ENCODE data around the gene CYLD.

The CYLD gene

GRCh38 chr16:50699326-50700159 lies 42.3 kb upstream of the CYLD start:
- Histone ChIP-seq H3K4me2 (ENCODE audit: low read length) (no peak overlapping the region), H3F3A (ENCODE audit: insufficient read depth, low read length) (no peaks in the 10 kb centered on the region), H3K4me1 (ENCODE audit: insufficient read depth, low read length, severe bottlenecking) (peaks cover 3% of the 10 kb centered on the region), H3K27ac (ENCODE audit: low read depth, low read length, poor library complexity, severe bottlenecking) (no peak overlapping the region), H3K27me3 (ENCODE audit: insufficient read depth, low read length) (0 out of 2 replicates have a peak, but pooled peaks cover 3% of the 10 kb centered on the region), H3K4me3 (ENCODE audit: low read depth, low read length, poor library complexity, severe bottlenecking) (no peak overlapping the region), H2AFZ (ENCODE audit: low read length) (no peak overlapping the region), H3K36me3 (ENCODE audit: insufficient read depth, low read length) (no peaks in the 10 kb centered on the region), H3K9me3 (ENCODE audit: low read length) (no peaks in the 10 kb centered on the region; the same call in 1 of the 2 replicates), H3K9me2 (ENCODE audit: low read depth, low read length) (no peaks in the 10 kb centered on the region), H3K9ac (ENCODE audit: low read length) (no peak overlapping the region), H3K79me2 (ENCODE audit: insufficient read depth, low read length) (no peaks in the 10 kb centered on the region), H4K20me1 (ENCODE audit: insufficient read depth, low read length) (no peaks in the 10 kb centered on the region)
- TF ChIP-seq, protein P1, sequence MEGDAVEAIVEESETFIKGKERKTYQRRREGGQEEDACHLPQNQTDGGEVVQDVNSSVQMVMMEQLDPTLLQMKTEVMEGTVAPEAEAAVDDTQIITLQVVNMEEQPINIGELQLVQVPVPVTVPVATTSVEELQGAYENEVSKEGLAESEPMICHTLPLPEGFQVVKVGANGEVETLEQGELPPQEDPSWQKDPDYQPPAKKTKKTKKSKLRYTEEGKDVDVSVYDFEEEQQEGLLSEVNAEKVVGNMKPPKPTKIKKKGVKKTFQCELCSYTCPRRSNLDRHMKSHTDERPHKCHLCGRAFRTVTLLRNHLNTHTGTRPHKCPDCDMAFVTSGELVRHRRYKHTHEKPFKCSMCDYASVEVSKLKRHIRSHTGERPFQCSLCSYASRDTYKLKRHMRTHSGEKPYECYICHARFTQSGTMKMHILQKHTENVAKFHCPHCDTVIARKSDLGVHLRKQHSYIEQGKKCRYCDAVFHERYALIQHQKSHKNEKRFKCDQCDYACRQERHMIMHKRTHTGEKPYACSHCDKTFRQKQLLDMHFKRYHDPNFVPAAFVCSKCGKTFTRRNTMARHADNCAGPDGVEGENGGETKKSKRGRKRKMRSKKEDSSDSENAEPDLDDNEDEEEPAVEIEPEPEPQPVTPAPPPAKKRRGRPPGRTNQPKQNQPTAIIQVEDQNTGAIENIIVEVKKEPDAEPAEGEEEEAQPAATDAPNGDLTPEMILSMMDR (IDR thresholded peaks at IDR 0.05; ENCODE audit: low read length), result no peak
- no peak for TF ChIP-seq EZH2 (IDR thresholded peaks at IDR 0.05; ENCODE audit: borderline replicate concordance, low read length)

DNA sequence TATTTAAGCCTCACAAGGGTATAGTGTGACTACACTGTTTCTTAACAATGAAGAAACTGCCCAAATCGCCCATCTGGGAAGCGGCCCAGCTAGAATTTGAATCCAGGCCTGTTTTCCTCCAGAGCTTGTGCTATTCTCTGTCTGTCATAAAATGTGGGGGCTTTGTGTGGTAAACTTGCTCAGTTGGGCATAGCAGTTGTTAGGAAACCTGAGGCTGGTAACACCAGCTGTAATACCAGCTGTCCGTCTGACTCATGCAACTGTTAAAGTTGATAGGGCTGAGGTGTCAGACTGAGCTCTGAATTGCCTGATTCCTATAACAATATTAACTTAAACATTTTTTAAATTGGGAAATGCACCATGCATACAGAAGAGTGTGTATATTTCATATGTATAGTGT lies 39.2 kb upstream of the CYLD start:
- Histone ChIP-seq H3K9me2 (ENCODE audit: low read depth, low read length) (no peaks in the 10 kb centered on the region), H3K36me3 (ENCODE audit: insufficient read depth, low read length) (no peaks in the 10 kb centered on the region), H3F3A (ENCODE audit: insufficient read depth, low read length) (no peaks in the 10 kb centered on the region), H3K9ac (ENCODE audit: low read length) (no peak overlapping the region), H3K27ac (ENCODE audit: low read depth, low read length, poor library complexity, severe bottlenecking) (no peak overlapping the region), H3K4me2 (ENCODE audit: low read length) (no peak overlapping the region), H3K27me3 (ENCODE audit: insufficient read depth, low read length) (no peaks in the 10 kb centered on the region), H3K4me1 (ENCODE audit: insufficient read depth, low read length, severe bottlenecking) (peaks cover 2% of the 10 kb centered on the region), H4K20me1 (ENCODE audit: insufficient read depth, low read length) (no peaks in the 10 kb centered on the region), H3K4me3 (ENCODE audit: low read depth, low read length, poor library complexity, severe bottlenecking) (no peak overlapping the region), H3K9me3 (ENCODE audit: low read length) (peaks cover 7% of the 10 kb centered on the region), H3K79me2 (ENCODE audit: insufficient read depth, low read length) (no peaks in the 10 kb centered on the region), H2AFZ (ENCODE audit: low read length) (no peak overlapping the region)
- TF ChIP-seq, protein P1 (IDR thresholded peaks at IDR 0.05; ENCODE audit: low read length), result no peak
- TF ChIP-seq EZH2 (IDR thresholded peaks at IDR 0.05; ENCODE audit: borderline replicate concordance, low read length), result no peak

- Histone ChIP-seq H3K27me3 (ENCODE audit: insufficient read depth, low read length) (no peaks in the 10 kb centered on the region), H2AFZ (ENCODE audit: low read length) (no peak overlapping the region), H3K4me2 (ENCODE audit: low read length) (no peak overlapping the region), H3K4me1 (ENCODE audit: insufficient read depth, low read length, severe bottlenecking) (no peaks in the 10 kb centered on the region), H4K20me1 (ENCODE audit: insufficient read depth, low read length) (no peaks in the 10 kb centered on the region), H3K9me3 (ENCODE audit: low read length) (peaks cover 7% of the 10 kb centered on the region), H3K27ac (ENCODE audit: low read depth, low read length, poor library complexity, severe bottlenecking) (no peak overlapping the region), H3K4me3 (ENCODE audit: low read depth, low read length, poor library complexity, severe bottlenecking) (no peak overlapping the region), H3F3A (ENCODE audit: insufficient read depth, low read length) (no peaks in the 10 kb centered on the region), H3K9ac (ENCODE audit: low read length) (no peak overlapping the region), H3K79me2 (ENCODE audit: insufficient read depth, low read length) (no peaks in the 10 kb centered on the region), H3K36me3 (ENCODE audit: insufficient read depth, low read length) (no peaks in the 10 kb centered on the region), H3K9me2 (ENCODE audit: low read depth, low read length) (no peaks in the 10 kb centered on the region)
- TF ChIP-seq, protein P1 (IDR thresholded peaks at IDR 0.05; ENCODE audit: low read length), result no peak
- no peak for TF ChIP-seq EZH2 (IDR thresholded peaks at IDR 0.05; ENCODE audit: borderline replicate concordance, low read length)
Measured at GRCh38 chr16:50704245-50704644, 37.6 kb upstream of the CYLD start.
